COLO829 (cell line): ENCODE measurements around the gene GRAPL.
"Not testable (repeated sequence)": the region's sequence is repeated elsewhere in the genome, so short reads cannot be mapped to it uniquely, and the experiment has no call there.

ENCODE experiments used
- DNase-seq: peaks from one replicate; pipeline ENCODE4 v3.0.0; 2012; ENCODE audit warnings: low spot score

The GRAPL gene

DNA sequence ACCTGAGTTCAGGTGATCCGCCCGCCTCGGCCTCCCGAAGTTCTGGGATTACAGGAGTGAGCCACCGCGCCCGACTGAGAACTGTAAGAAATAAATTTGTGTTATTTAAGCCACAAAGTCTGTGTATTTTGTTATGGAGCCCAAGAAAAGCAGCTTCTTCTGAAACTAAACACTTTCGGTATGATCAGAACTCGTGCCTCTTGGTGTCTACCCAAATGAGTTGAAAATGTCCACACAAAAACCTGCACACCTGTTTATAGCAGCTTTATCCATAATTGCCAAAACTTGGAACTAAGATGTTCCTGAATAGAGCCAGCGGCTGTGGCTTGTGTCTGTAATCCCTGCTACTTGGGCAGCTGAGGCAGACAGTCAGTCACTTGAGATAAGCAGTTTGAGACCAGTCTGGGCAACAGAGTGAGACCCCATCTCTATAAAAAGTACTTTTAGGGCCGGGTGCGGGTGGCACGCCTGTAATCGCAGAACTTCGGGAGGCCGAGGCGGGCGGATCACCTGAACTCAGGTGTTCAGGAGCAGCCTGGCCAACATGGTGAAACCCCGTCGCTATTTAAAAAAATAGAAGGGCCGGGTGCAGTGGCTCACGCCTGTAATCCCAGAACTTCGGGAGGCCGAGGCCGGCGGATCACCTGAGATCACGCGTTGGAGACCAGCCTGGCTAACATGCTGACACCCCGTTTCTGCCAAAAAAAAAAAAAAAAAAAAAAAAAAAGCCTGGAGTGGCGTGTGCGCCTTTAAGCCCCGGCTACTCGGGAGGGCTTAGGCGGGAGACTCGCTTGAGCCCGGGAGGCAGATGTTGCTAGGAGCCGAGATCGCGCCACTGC is 61.7 kb downstream of the GRAPL start:
- DNase-seq: not testable (repeated sequence)

DNA sequence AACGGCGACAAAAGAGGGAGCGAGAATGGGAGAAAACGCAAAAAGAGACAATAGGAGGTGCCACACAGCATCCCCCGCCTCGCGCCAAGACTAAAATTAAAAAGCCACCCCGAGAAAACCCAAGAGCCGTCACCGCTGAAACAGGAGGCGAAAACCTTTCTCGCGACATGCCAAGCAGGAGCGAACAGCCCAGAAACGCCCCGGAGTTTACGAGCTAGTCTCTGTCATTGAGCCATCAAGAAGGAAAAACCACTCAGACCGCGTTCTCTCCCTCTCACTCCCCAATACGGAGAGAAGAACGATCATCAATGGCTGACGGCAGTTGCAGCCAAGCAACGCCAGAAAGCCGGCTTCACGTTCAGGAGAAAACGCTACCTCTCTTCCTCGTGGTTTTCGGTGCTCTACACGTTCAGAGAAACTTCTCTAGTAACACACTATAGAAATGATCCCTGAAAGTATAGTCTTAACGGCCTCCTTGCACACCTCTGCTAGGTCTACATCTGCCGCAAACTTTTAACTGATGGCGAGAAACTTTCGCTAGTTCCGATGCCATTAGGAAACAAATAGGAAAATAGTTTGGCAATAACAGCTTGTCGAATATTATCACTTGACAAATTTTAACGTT is 62.5 kb downstream of the GRAPL start:
- DNase-seq: not testable (repeated sequence)

DNA sequence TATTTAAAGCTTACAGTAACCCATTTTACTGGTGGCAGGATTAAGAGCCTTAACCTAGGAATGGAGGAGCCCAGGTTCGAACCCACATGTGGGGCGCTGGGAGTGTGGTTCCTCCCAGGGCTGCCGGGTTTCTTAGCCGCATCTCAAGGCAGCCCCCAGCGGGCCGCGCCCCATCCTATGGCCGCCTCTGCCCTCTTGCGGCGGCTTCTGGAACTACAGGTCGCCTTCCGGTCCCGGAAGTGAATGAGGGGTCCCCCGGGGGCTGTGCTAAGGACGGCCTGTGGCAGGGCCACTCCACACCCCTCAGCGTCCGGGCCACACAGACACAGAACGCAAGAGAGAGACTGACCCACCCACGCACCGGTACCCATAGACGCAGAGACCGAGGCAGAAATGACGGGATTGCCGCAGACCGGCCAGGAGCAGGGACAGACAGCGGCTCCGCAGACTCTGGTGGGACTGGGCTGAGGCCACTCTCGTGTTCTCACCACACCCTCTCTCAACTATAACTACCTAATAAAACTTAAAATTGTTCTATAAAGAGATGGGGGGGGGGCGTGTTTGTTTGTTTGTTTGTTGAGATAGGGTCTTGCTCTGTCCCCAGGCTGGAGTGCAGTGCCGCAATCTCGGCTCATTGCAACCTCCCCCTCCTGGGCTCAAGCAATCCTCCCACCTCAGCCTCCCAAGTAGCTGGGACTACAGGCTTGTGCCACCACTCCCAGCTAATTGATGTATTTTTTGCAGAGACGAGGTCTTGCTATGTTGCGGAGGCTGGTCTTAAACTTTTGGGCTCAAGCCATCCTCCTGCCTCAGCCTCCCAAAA is 69.2 kb downstream of the GRAPL start:
- DNase-seq: not testable (repeated sequence)

DNA sequence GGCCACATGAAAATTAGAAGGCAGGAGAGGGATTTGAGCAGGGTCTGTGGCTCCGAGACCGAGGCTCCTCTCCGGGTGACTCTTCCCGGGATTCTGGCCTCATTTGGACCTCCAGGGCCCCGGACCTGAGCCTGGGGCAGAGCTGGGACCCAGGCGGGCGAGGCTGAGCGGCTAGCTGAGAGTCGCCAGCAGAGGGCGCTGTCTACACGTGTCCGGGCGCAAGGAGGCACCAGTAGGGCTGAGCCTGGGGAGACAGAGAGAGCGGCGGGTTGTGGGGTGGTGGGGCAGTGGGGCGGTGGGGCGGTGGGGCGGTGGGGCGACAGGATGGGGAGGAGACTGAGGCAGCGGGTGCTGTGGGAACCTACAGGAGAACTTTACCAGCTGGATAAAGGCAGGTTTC is 75.1 kb downstream of the GRAPL start:
- DNase-seq: not testable (repeated sequence)

DNA sequence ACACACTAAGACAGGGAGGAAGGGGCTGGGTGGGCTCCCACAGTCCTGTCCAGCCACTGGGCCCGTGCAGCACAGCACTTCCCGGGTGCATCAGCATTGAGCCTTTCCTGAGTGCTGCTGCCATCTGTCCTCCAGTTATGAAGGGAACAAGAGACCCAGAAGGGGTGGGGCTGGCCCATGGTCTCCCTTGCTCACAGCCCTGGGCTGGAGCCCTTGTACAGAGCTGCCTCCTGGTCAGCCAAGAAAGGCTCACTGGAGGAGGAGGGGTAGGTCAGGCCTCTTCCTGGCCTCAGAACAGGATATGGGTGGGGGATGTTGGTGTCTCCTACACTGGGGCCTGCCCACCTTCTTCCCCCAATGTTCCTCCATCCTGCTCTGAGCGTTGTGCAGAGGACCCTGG is 76.0 kb downstream of the GRAPL start:
- DNase-seq: not testable (repeated sequence)
